ENCODE measurements around the gene ZIC5.
"Not testable (repeated sequence)": the region's sequence is repeated elsewhere in the genome, so short reads cannot be mapped to it uniquely, and the experiment has no call there.

ZIC5 gene

DNA sequence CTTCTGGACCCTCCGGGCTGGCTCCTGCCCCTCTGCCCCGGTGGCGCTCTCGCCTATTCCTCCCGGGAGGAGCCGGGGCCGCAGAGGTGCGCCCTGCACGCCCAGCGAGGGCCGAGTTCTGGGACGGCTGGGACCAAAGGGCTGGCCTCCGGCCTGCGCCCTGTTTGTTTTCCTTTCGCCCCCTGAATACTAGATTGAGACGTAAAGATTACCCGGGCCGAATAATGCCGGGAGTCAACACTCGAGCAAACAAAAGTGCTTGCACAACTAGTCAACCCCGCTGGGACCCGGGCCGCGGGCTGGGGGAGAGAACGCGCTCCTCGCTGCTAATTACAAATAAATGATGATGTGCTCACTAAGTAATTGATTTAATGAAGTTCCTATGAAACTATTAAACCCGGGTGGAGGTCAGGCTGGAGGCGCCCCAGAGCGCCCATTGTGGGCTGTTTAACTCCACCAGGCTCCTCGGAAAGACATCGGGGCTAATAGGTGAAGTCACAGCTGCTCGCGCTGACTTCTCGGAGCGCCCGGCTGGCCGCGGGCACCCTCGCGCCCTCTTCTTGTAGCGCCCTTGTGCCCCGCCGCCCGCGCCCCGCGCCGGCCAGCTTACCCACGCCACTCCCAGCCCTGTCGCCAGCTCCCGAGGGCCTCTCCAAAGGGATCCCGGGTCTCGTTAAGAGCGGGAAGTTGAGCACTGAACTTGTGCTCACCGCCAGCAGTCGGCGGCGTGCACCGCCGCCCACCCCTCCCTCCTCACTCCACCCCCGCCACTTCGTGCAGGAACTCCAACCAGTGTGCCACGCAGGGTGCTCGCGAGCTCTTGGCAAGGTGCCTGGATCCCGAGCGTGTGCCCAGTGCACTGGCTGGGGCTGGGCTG is 14.9 kb downstream of the ZIC5 start:
- TF ChIP-seq, protein P1, sequence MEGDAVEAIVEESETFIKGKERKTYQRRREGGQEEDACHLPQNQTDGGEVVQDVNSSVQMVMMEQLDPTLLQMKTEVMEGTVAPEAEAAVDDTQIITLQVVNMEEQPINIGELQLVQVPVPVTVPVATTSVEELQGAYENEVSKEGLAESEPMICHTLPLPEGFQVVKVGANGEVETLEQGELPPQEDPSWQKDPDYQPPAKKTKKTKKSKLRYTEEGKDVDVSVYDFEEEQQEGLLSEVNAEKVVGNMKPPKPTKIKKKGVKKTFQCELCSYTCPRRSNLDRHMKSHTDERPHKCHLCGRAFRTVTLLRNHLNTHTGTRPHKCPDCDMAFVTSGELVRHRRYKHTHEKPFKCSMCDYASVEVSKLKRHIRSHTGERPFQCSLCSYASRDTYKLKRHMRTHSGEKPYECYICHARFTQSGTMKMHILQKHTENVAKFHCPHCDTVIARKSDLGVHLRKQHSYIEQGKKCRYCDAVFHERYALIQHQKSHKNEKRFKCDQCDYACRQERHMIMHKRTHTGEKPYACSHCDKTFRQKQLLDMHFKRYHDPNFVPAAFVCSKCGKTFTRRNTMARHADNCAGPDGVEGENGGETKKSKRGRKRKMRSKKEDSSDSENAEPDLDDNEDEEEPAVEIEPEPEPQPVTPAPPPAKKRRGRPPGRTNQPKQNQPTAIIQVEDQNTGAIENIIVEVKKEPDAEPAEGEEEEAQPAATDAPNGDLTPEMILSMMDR (IDR thresholded peaks at IDR 0.05; ENCODE audit: insufficient read depth, low read depth, low read length, missing control alignments) = no peak
- no peak overlapping the region for H3K4me3 ChIP-seq (ENCODE audit: low read depth, low read length)
- DNase-seq (ENCODE audit: low read depth) = no peak

DNA sequence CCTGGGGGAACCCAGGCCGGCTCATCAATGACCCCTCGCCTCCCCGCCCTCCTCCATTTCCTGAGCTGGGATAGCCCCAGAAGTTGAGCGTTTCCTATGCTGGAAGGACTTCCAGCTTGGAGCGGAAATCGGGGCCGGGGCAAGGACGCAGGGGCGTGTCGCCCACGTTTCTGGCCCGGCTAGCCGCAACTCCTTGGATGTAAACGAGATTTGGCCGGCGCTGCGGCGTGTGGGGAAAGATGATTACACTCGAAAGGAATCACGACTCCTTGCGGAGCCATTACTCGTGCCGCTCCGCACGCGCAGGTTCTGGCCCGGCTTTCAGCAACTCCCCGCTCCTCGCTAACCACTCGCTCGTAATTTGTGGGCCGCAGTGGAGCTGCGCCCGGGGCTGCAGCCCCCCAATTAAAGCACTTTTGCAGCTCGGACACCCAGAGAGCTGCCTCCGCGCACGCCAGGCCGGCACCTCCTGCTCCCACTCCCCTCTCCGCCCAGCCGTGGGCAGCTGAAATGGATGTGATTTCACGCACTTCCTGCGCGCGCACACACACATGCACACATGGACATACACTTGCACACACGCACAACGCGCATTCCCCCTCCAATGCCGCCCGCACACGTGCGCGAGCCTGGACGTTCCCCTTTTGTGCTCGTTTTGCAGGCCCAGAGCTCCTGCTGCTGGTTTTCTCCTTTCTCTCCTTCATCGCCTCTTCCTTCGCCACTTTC is 15.7 kb downstream of the ZIC5 start:
- TF ChIP-seq, protein P1 (IDR thresholded peaks at IDR 0.05; ENCODE audit: insufficient read depth, low read depth, low read length, missing control alignments) = no peak
- DNase-seq (ENCODE audit: low read depth) = no peak
- no peak overlapping the region for H3K4me3 ChIP-seq (ENCODE audit: low read depth, low read length)

DNA sequence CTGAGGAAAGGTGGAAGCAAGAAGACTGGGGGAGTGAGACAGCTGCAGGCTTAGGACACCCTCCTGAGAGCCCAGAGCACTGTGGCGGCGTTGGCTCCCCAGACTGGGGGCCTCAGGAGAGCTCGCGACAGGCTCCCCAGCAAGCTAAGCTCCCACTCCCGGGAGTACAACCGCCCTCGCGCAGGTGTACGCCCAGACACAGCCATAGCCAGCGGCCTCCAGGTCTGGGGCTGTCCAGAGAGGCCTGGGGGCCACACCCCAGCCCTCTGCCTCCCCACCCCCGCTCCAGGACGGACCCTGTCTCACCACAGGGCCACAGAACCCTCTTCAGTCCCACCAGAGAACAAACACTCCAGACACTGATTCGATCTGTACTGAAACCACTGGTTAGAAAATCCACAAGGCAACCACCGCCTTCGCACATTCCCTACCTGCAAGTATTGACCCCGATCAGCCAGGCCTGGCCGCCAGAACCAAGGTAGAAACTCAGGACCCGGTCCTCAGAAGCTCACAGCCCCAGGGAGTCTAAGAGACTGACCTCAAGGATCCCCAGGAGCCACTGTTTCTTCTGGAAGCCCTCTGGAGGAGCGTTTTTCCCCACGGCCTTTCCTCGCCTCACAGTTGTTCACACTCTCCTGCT is 16.3 kb downstream of the ZIC5 start:
- TF ChIP-seq, protein P1 (IDR thresholded peaks at IDR 0.05; ENCODE audit: insufficient read depth, low read depth, low read length, missing control alignments) = no peak
- DNase-seq (ENCODE audit: low read depth) = no peak
- H3K4me3 ChIP-seq (ENCODE audit: low read depth, low read length) = no peak overlapping the region

DNA sequence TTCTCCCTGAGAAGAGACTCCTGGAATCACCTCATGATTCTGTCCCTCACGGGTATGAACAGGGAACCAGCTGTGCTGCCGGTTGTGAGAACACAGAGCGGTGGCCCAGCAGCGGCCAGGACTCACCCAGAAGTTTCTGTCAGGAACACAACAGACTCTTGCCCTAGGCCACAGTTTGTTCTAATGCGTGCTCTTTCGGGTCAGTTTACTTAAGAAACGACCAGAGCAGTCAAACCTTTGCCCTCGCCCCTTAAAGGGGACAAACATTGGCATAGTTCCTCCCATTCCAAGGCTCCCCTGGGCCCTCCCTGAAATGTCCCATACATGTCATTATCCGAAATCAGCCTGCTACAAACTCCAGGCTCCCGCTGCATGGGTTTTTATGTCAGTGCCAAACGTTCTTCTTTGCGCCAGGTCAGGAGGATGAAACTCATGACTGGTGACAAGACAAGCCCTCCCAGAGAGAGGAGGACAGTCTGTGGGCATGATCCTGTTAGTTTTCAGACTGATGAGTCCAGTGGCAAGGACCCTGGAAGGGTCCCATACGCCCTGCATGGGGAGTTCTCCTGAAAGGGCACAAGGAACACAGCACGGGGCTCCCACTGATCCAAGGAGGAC is 18.3 kb downstream of the ZIC5 start:
- H3K4me3 ChIP-seq (ENCODE audit: low read depth, low read length) = no peak overlapping the region
- no peak for DNase-seq (ENCODE audit: low read depth)
- TF ChIP-seq, protein P1 (IDR thresholded peaks at IDR 0.05; ENCODE audit: insufficient read depth, low read depth, low read length, missing control alignments) = no peak

DNA sequence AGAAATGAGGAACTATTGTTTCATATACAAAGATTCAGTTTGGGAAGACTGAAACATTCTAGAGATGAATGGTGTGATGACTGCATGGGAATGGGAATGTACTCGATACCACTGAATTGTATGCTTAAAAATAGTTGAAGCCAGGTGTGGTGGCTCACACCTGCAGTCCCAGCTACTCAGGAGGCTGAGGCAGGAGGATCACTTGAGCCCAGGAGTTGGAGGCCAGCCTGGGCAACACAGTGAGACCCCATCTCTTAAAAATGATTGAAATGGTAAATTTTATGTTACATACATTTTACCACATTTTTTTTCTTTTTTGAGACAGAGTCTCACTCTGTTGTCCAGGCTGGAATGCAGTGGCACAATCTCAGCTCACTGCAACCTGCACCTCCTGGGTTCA is 19.9 kb downstream of the ZIC5 start:
- H3K4me3 ChIP-seq (ENCODE audit: low read depth, low read length); DNase-seq (ENCODE audit: low read depth): not testable (repeated sequence)

DNA sequence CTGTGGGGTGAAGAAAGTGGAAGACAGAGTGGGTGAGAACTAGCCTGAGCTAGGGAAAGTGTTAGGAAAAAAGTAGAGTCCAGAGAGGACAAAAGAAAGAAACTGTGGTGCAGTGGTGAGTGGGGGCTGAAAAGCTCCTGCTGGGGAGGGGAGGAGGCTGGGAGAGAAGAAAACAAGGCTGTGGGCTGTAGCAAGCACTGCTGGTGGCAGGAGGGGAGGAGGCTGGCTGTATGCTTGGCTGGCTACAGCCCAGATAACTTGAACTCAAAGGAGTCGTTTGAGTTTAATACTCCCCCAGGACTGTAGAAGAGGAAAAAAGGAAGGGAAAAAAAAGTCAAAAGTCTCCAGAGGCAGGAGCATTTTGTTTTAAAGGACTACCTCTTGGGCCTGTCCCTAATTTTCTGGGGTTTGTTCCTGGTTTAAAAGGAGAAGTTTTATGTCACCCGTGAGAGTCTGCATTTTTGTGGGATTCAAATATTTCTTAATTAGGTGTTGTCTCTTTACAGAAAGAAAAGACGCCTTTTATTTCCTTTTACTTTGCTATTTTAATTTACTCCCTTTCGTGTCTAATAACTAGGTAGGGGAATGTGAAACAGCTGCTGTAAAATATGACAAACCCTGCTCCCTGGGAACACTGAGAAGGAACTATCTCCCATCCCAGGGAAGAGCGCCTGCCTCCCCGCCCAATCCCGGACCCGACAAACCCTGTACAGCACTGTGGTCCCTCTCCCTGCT is 21.7 kb downstream of the ZIC5 start:
- TF ChIP-seq, protein P1 (IDR thresholded peaks at IDR 0.05; ENCODE audit: insufficient read depth, low read depth, low read length, missing control alignments) = no peak
- H3K4me3 ChIP-seq (ENCODE audit: low read depth, low read length) = no peak overlapping the region
- DNase-seq (ENCODE audit: low read depth) = no peak
